ENCODE results near the gene VAV1. TPM values are rescaled to one million over a fixed set of nuclear protein-coding genes. Genes with fewer than 3 reads are reported as not detected.

The VAV1 gene
- total and polyA plus RNA-seq, 9 of the 15 experiments (the other 6 are each of a cell fraction or from before 2014, with no cell fraction given): 0.46 to 20.1 (median 11.1) TPM

DNA sequence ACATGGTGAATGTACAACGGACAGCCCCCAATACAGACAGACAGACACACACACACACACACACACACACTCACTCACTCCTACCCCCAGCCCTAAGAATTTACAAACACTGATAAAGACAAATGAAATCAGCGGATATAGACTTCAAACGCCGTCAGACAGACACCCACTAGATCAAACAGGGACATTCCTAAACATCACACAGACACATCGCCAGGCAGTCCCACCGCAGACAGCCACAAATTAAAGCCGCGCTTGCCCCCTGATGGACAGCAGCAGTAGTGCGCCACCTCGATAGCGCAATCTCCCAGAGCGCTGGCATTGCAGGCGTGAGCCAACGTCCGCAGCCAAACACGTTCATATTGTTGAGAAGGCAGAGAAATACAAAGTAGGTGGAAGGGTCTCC, 90.2 kb downstream of the VAV1 start (continued):
- TF ChIP-seq CEBPB (tag; IDR thresholded peaks at IDR 0.05) (peak; percentile 75), NKRF (IDR thresholded peaks at IDR 0.05; ENCODE audit: borderline replicate concordance) (no peak), NFYB (IDR thresholded peaks at IDR 0.05; ENCODE audit: extremely low read depth, insufficient read length) (no peak), SP1 (CRISPR knock-in tag; IDR thresholded peaks at IDR 0.05) (peak; percentile 50; the same call in 1 of the 2 replicates), ZNF224 (CRISPR knock-in tag; IDR thresholded peaks at IDR 0.05) (no peak), ESRRA (IDR thresholded peaks at IDR 0.05; ENCODE audit: borderline replicate concordance, low read depth) (peak; percentile 42; the same call in 1 of the 2 replicates), TEAD2 (tag; IDR thresholded peaks at IDR 0.05) (no peak), ZNF507 (tag; conservative IDR thresholded peaks at IDR 0.05) (no peak), PHB (CRISPR knock-in tag; IDR thresholded peaks at IDR 0.05) (no peak), MEIS2 (IDR thresholded peaks at IDR 0.05; ENCODE audit: partially characterized antibody) (peak; percentile 70), BRD9 (IDR thresholded peaks at IDR 0.05; ENCODE audit: low read depth, partially characterized antibody) (peak; percentile 65), ZNF253 (CRISPR knock-in tag; conservative IDR thresholded peaks at IDR 0.05) (no peak), ETV1 (tag; conservative IDR thresholded peaks at IDR 0.05; ENCODE audit: low read depth) (peak; percentile 49; the same call in 1 of the 2 replicates), ZBED1 (IDR thresholded peaks at IDR 0.05) (no peak), SNAPC5 (CRISPR knock-in tag; IDR thresholded peaks at IDR 0.05) (no peak), SRSF3 (IDR thresholded peaks at IDR 0.05; ENCODE audit: insufficient read depth, low read length) (no peak), ZNF140 (CRISPR knock-in tag; IDR thresholded peaks at IDR 0.05) (no peak)
- TF ChIP-seq, protein P1, sequence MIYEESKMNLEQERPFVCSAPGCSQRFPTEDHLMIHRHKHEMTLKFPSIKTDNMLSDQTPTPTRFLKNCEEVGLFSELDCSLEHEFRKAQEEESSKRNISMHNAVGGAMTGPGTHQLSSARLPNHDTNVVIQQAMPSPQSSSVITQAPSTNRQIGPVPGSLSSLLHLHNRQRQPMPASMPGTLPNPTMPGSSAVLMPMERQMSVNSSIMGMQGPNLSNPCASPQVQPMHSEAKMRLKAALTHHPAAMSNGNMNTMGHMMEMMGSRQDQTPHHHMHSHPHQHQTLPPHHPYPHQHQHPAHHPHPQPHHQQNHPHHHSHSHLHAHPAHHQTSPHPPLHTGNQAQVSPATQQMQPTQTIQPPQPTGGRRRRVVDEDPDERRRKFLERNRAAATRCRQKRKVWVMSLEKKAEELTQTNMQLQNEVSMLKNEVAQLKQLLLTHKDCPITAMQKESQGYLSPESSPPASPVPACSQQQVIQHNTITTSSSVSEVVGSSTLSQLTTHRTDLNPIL (CRISPR knock-in tag; IDR thresholded peaks at IDR 0.05): no peak
- TF ChIP-seq, protein P2, sequence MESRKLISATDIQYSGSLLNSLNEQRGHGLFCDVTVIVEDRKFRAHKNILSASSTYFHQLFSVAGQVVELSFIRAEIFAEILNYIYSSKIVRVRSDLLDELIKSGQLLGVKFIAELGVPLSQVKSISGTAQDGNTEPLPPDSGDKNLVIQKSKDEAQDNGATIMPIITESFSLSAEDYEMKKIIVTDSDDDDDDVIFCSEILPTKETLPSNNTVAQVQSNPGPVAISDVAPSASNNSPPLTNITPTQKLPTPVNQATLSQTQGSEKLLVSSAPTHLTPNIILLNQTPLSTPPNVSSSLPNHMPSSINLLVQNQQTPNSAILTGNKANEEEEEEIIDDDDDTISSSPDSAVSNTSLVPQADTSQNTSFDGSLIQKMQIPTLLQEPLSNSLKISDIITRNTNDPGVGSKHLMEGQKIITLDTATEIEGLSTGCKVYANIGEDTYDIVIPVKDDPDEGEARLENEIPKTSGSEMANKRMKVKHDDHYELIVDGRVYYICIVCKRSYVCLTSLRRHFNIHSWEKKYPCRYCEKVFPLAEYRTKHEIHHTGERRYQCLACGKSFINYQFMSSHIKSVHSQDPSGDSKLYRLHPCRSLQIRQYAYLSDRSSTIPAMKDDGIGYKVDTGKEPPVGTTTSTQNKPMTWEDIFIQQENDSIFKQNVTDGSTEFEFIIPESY (CRISPR knock-in tag; IDR thresholded peaks at IDR 0.05): peak; percentile 28; the same call in 1 of the 2 replicates
- TF ChIP-seq, protein P3, sequence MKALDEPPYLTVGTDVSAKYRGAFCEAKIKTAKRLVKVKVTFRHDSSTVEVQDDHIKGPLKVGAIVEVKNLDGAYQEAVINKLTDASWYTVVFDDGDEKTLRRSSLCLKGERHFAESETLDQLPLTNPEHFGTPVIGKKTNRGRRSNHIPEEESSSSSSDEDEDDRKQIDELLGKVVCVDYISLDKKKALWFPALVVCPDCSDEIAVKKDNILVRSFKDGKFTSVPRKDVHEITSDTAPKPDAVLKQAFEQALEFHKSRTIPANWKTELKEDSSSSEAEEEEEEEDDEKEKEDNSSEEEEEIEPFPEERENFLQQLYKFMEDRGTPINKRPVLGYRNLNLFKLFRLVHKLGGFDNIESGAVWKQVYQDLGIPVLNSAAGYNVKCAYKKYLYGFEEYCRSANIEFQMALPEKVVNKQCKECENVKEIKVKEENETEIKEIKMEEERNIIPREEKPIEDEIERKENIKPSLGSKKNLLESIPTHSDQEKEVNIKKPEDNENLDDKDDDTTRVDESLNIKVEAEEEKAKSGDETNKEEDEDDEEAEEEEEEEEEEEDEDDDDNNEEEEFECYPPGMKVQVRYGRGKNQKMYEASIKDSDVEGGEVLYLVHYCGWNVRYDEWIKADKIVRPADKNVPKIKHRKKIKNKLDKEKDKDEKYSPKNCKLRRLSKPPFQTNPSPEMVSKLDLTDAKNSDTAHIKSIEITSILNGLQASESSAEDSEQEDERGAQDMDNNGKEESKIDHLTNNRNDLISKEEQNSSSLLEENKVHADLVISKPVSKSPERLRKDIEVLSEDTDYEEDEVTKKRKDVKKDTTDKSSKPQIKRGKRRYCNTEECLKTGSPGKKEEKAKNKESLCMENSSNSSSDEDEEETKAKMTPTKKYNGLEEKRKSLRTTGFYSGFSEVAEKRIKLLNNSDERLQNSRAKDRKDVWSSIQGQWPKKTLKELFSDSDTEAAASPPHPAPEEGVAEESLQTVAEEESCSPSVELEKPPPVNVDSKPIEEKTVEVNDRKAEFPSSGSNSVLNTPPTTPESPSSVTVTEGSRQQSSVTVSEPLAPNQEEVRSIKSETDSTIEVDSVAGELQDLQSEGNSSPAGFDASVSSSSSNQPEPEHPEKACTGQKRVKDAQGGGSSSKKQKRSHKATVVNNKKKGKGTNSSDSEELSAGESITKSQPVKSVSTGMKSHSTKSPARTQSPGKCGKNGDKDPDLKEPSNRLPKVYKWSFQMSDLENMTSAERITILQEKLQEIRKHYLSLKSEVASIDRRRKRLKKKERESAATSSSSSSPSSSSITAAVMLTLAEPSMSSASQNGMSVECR (CRISPR knock-in tag; IDR thresholded peaks at IDR 0.05): no peak

All from K562 (cell line).